K562 treated with DMSO at 1 percent for 24 hours (cell line): ENCODE data around the gene CLK3. TPM values are rescaled to one million over a fixed set of nuclear protein-coding genes. Genes with fewer than 3 reads are reported as not detected.

ENCODE experiments used
- total RNA-seq: library from RNA; unstranded; fragments of 300-600 nt; gene quantifications from 2 replicates; pipeline ENCODE4 v1.2.3, GENCODE V29; 2022; ENCODE audit warnings: low read depth; ENCODE audit not compliant: insufficient read depth

The CLK3 gene
- 90.0 and 136 TPM in 2 replicates for total RNA-seq

GRCh38 chr15:74615508-74616365 is at the start of gene CLK3:
CLK3 (plus strand) TSS chr15:74615836; CDS start chr15:74619197, 3,361 bp downstream.

Other genes with a start within 250 kb of the CLK3 start
- 0.23 TPM in 1 of 2 replicates, not detected in the other for gene CYP11A1, start 248.2 kb upstream of the CLK3 start, total RNA-seq
- gene SEMA7A, start 181.9 kb upstream of the CLK3 start, total RNA-seq: 56.3 and 60.6 TPM in 2 replicates
- 81.7 and 90.9 TPM in 2 replicates for gene UBL7, start 154.7 kb upstream of the CLK3 start, total RNA-seq
- 37.7 and 38.3 TPM in 2 replicates for gene ARID3B, start 74.6 kb upstream of the CLK3 start, total RNA-seq
- 43.1 and 47.7 TPM in 2 replicates for gene EDC3, start 80.2 kb downstream of the CLK3 start, total RNA-seq
- gene CYP1A1, start 109.7 kb downstream of the CLK3 start, total RNA-seq: 0.17 and 0.78 TPM in 2 replicates
- not detected in 2 replicates for gene CYP1A2, start 133.0 kb downstream of the CLK3 start, total RNA-seq
- 73.2 and 90.4 TPM in 2 replicates for gene CSK, start 166.2 kb downstream of the CLK3 start, total RNA-seq
- gene LMAN1L, start 197.0 kb downstream of the CLK3 start, total RNA-seq: not detected in 2 replicates
- not detected in 2 replicates for gene CPLX3, start 210.8 kb downstream of the CLK3 start, total RNA-seq
- gene ULK3, start 227.3 kb downstream of the CLK3 start, total RNA-seq: 39.3 and 50.0 TPM in 2 replicates